H1 (cell line): Measurements from ENCODE around the gene TBX5. TPM values are rescaled to one million over a fixed set of nuclear protein-coding genes. Genes with fewer than 3 reads are reported as not detected.

ENCODE experiments used
- CTCF ChIA-PET: fragments of 300-600 bp; sonication (Branson Sonifier 250); formaldehyde crosslinking; loops from one replicate; lab custom pipeline; 2021; ENCODE audit not compliant: partially characterized antibody; lab: Charles Lee
- POLR2A ChIA-PET: fragments of 300-600 bp; sonication (Branson Sonifier 250); formaldehyde crosslinking; loops from one replicate; lab custom pipeline; 2021; ENCODE audit warnings: inconsistent platforms; ENCODE audit not compliant: partially characterized antibody; lab: Charles Lee
- DNase-seq, 2 experiments: peaks; one replicate each; pipeline versions ENCODE4 v3.0.0 to v3.0.0-alpha.2; 2010 to 2022; ENCODE audit warnings: low spot score in 2 of 2, low read depth in 1 of 2, mixed read lengths in 1 of 2
- FAIRE-seq: peaks from 2 replicates; lab custom pipeline; 2011; peaks lifted over from hg19 to GRCh38; lab: Jason Lieb, UNC
- H2AFZ ChIP-seq: 2 replicates; pipeline ENCODE4 v1.8.1; 2012; ENCODE audit warnings: low read length, inconsistent platforms
- H2AK5ac ChIP-seq: 2 replicates; pipeline ENCODE4 v1.6.1; 2013; ENCODE audit warnings: low read depth, low read length
- H2BK120ac ChIP-seq: replicated peaks from 2 replicates; pipeline ENCODE3; 2013; ENCODE audit warnings: low read depth, low read length, inconsistent platforms
- H2BK12ac ChIP-seq: 2 replicates; pipeline ENCODE4 v1.6.1; 2013; ENCODE audit warnings: low read depth, low read length
- H2BK15ac ChIP-seq: 2 replicates; pipeline ENCODE4 v1.6.1; 2013; ENCODE audit warnings: low read length
- H2BK20ac ChIP-seq: 2 replicates; pipeline ENCODE4 v1.6.1; 2013; ENCODE audit warnings: low read length
- H2BK5ac ChIP-seq: 2 replicates; pipeline ENCODE4 v1.6.1; 2013; ENCODE audit warnings: low read depth, low read length
- H3K14ac ChIP-seq: 2 replicates; pipeline ENCODE4 v1.6.1; 2013; ENCODE audit warnings: inconsistent platforms; ENCODE audit not compliant: insufficient read length
- H3K18ac ChIP-seq: 2 replicates; pipeline ENCODE4 v1.6.1; 2013; ENCODE audit warnings: low read length; ENCODE audit errors: extremely low read depth
- H3K23ac ChIP-seq: 2 replicates; pipeline ENCODE4 v1.6.1; 2013; ENCODE audit warnings: inconsistent platforms; ENCODE audit not compliant: insufficient read length
- H3K23me2 ChIP-seq: 2 replicates; pipeline ENCODE4 v1.6.1; 2013; ENCODE audit warnings: low read depth, low read length
- H3K27ac ChIP-seq: 2 replicates; pipeline ENCODE4 v1.6.1; 2011; ENCODE audit warnings: low read depth, low read length, inconsistent platforms
- H3K27me3 ChIP-seq, 4 experiments: replicated peaks in 1 of 4; 1 replicate in 1 of 4; 2 replicates in 3 of 4; pipeline versions ENCODE4 v1.6.1 to v1.8.1; 2011 to 2013; ENCODE audit warnings: low read length in 3 of 4, mild to moderate bottlenecking in 3 of 4, inconsistent platforms in 2 of 4, mixed read lengths in 2 of 4, moderate library complexity in 1 of 4; ENCODE audit not compliant: control insufficient read depth in 3 of 4, insufficient read depth in 3 of 4; ENCODE audit errors: extremely low read depth in 1 of 4
- H3K36me3 ChIP-seq, 4 experiments: 2 replicates each; pipeline versions ENCODE4 v1.6.1 to v1.8.1; 2011 to 2013; ENCODE audit warnings: mild to moderate bottlenecking in 4 of 4, low read length in 3 of 4, moderate library complexity in 2 of 4, control low read depth in 1 of 4, inconsistent platforms in 1 of 4; ENCODE audit not compliant: insufficient read depth in 4 of 4, control insufficient read depth in 2 of 4
- H3K4ac ChIP-seq: replicated peaks from 2 replicates; pipeline ENCODE3; 2013; ENCODE audit warnings: low read length, low read depth, mixed read lengths, inconsistent platforms; ENCODE audit not compliant: insufficient read length
- H3K4me1 ChIP-seq, 4 experiments: replicated peaks in 1 of 4; 1 replicate in 1 of 4; 2 replicates in 3 of 4; pipeline versions ENCODE4 v1.6.1 to v1.8.1; 2011 to 2013; ENCODE audit warnings: low read length in 3 of 4, inconsistent platforms in 2 of 4, mixed read lengths in 1 of 4; ENCODE audit not compliant: insufficient read depth in 4 of 4, control insufficient read depth in 3 of 4
- H3K4me2 ChIP-seq, 2 experiments: 2 replicates each; pipeline versions ENCODE4 v1.6.1 to v1.8.1; 2011 to 2013; ENCODE audit warnings: low read depth in 2 of 2, low read length in 2 of 2, control low read depth in 1 of 2, inconsistent platforms in 1 of 2, mild to moderate bottlenecking in 1 of 2; ENCODE audit not compliant: insufficient read depth in 1 of 2
- H3K4me3 ChIP-seq, 4 experiments: fragments of 200-600, 300-600 bp in 1 of 4; sonication (generic), shearing (Covaris generic), sonication (Bioruptor Twin) in 1 of 4; 2 replicates each; pipeline versions ENCODE4 v1.5.1 to v1.8.1; 2011 to 2016; ENCODE audit warnings: low read length in 4 of 4, low read depth in 3 of 4, control low read depth in 2 of 4, inconsistent platforms in 2 of 4, mild to moderate bottlenecking in 2 of 4, mixed read lengths in 1 of 4, moderate library complexity in 1 of 4; ENCODE audit not compliant: insufficient read depth in 2 of 4; ENCODE audit errors: extremely low read depth in 1 of 4
- H3K56ac ChIP-seq: replicated peaks from 2 replicates; pipeline ENCODE3; 2013; ENCODE audit warnings: low read depth, mild to moderate bottlenecking, mixed read lengths, low read length, inconsistent platforms; ENCODE audit not compliant: insufficient read length
- H3K79me1 ChIP-seq: 2 replicates; pipeline ENCODE4 v1.6.1; 2013; ENCODE audit warnings: low read depth, low read length, control low read depth
- H3K79me2 ChIP-seq, 2 experiments: 2 replicates each; pipeline versions ENCODE4 v1.6.1 to v1.8.1; 2012 to 2013; ENCODE audit warnings: low read length in 2 of 2, mild to moderate bottlenecking in 2 of 2, inconsistent platforms in 1 of 2; ENCODE audit not compliant: insufficient read depth in 2 of 2, control insufficient read depth in 1 of 2
- H3K9ac ChIP-seq, 4 experiments: replicated peaks in 1 of 4; 1 replicate in 1 of 4; 2 replicates in 3 of 4; pipeline versions ENCODE4 v1.6.1 to v1.8.1; 2011 to 2013; ENCODE audit warnings: low read depth in 3 of 4, low read length in 3 of 4, control low read depth in 2 of 4, mild to moderate bottlenecking in 2 of 4, moderate library complexity in 2 of 4, inconsistent platforms in 1 of 4; ENCODE audit errors: extremely low read depth in 1 of 4
- H3K9me3 ChIP-seq, 2 experiments: 2 replicates each; pipeline versions ENCODE4 v1.6.1 to v1.8.1; 2012 to 2013; ENCODE audit warnings: mild to moderate bottlenecking in 2 of 2, moderate library complexity in 2 of 2, control low read depth in 1 of 2, inconsistent platforms in 1 of 2, low read depth in 1 of 2, low read length in 1 of 2, mixed read lengths in 1 of 2; ENCODE audit not compliant: insufficient read depth in 2 of 2
- H4K20me1 ChIP-seq, 2 experiments: replicated peaks in 1 of 2; 2 replicates each; pipeline versions ENCODE3 to v1.8.1; 2011 to 2013; ENCODE audit warnings: inconsistent platforms in 2 of 2, low read length in 2 of 2, mild to moderate bottlenecking in 1 of 2; ENCODE audit not compliant: insufficient read depth in 2 of 2, control insufficient read depth in 1 of 2
- H4K5ac ChIP-seq: 2 replicates; pipeline ENCODE4 v1.6.1; 2013; ENCODE audit warnings: low read length, low read depth, mixed read lengths, inconsistent platforms; ENCODE audit not compliant: insufficient read length
- H4K8ac ChIP-seq: 2 replicates; pipeline ENCODE4 v1.8.0; 2013; ENCODE audit warnings: mild to moderate bottlenecking, moderate library complexity, low read length, inconsistent platforms; ENCODE audit not compliant: insufficient read depth; ENCODE audit errors: extremely low read depth
- H4K91ac ChIP-seq: replicated peaks from 2 replicates; pipeline ENCODE3; 2013; ENCODE audit warnings: low read length, mixed read lengths, inconsistent platforms; ENCODE audit not compliant: insufficient read length
- CHD1 ChIP-seq: IDR thresholded peaks from 2 replicates; pipeline ENCODE4 v1.6.1; 2012; ENCODE audit warnings: low read depth, low read length, improper control_type of control experiment
- CHD2 ChIP-seq: IDR thresholded peaks from 2 replicates; pipeline ENCODE4 v1.6.1; 2012; ENCODE audit warnings: low read length, improper control_type of control experiment
- TAF1 ChIP-seq: IDR thresholded peaks from 2 replicates; pipeline ENCODE4 v1.6.1; 2011; ENCODE audit warnings: mild to moderate bottlenecking, low read depth, low read length
- WGBS, 2 experiments: shearing (Covaris generic) in 1 of 2; methylation state at CpG; one replicate each; pipeline versions ENCODE4 v1.1.6 to v1.1.7; 2013 to 2015; ENCODE audit warnings: low lambda C conversion rate in 2 of 2, mixed read lengths in 2 of 2, inconsistent platforms in 1 of 2, low coverage in 1 of 2, missing lambda C conversion rate in 1 of 2; ENCODE audit not compliant: insufficient replicate concordance in 2 of 2, insufficient coverage in 1 of 2, insufficient read length in 1 of 2; ENCODE audit errors: extremely low coverage in 1 of 2, missing lambda C conversion rate in 1 of 2; 5-methylcytosine and 5-hydroxymethylcytosine counted together
- polyA plus RNA-seq, 7 experiments: library from polyadenylated mRNA; depleted of rRNA in 3 of 7; stranded (reverse) in 5 of 7; unstranded in 2 of 7; fragments of >200 nt in 5 of 7; fragments of 200-250 nt in 2 of 7; gene quantifications; 1 replicate in 5 of 7; 2 replicates in 1 of 7; 4 replicates in 1 of 7; pipeline versions ENCODE4 v1.2.1 to v1.2.3, GENCODE V29; 2011 to 2013; ENCODE audit warnings: missing spikeins in 2 of 7, mixed read lengths in 2 of 7
- total RNA-seq: library from RNA; stranded (reverse); fragmentation: NEBNext Ultra II Directional; extraction: Animal tissue kit (Norgen Biotek cat#: 25700); gene quantifications from 2 replicates; pipeline ENCODE4 v1.2.1, GENCODE V29; 2021

The TBX5 gene
- total and polyA plus RNA-seq, 2 of the 8 experiments (the other 6 are each of a cell fraction or from before 2014, with no cell fraction given): 0.05 TPM; not detected in 1

DNA sequence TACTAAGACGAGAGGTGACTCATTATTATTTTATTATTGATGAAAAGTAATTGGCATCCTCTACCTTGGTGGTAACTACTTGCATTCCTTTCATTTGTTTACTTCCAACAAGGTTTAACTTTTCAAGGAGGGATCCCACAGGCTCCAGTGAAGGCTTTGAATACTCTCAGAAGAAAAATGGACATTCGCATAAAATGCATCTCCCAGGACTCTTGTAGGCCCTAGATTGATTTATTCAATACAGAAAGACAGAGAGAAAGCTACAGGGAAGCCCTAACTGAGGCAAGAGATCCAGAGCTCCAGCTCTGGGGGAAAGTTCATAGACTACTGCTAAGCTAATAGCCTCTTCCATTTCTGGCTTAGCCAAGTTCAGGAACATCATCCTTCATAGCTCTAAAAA, 87.0 kb downstream of the TBX5 start:
- H2BK12ac ChIP-seq: no peak overlapping the region
- no peak overlapping the region for H2BK15ac ChIP-seq
- TF ChIP-seq CHD1: no peak
- TF ChIP-seq CHD2: no peak
- TF ChIP-seq TAF1: no peak
- no peak overlapping the region for H3K18ac ChIP-seq
- H3K4me1 ChIP-seq: no peaks in the 10 kb centered on the region
- H3K14ac ChIP-seq: no peak overlapping the region
- no peak overlapping the region for H3K4me3 ChIP-seq
- H4K20me1 ChIP-seq: no peaks in the 10 kb centered on the region
- H3K27ac ChIP-seq: no peak overlapping the region
- H3K36me3 ChIP-seq: no peaks in the 10 kb centered on the region
- no peak overlapping the region for H3K9ac ChIP-seq
- FAIRE-seq: no peak
- H3K79me1 ChIP-seq: no peaks in the 10 kb centered on the region
- H4K91ac ChIP-seq: no peak overlapping the region
- H2BK120ac ChIP-seq: no peak overlapping the region
- no peaks in the 10 kb centered on the region; a peak in 1 of 4 replicates for H3K79me2 ChIP-seq
- H3K4ac ChIP-seq: no peak overlapping the region
- H2BK5ac ChIP-seq: no peak overlapping the region
- WGBS, 2 experiments: 88% methylated on average over 2 of the region's 2 CpGs; no CpG with 5 or more reads in 1 of the 2 experiments
- ChIA-PET CTCF (no interaction called here), POLR2A (no interaction called here)
- H2AFZ ChIP-seq: no peak overlapping the region
- H4K5ac ChIP-seq: no peak overlapping the region
- H3K27me3 ChIP-seq: no peaks in the 10 kb centered on the region; a peak in 3 of 7 replicates
- peaks cover 2% of the 10 kb centered on the region for H3K23me2 ChIP-seq
- H4K8ac ChIP-seq: no peak overlapping the region
- H3K23ac ChIP-seq: no peak overlapping the region
- H3K4me2 ChIP-seq: no peak overlapping the region
- no peak overlapping the region for H2AK5ac ChIP-seq
- no peak overlapping the region for H3K56ac ChIP-seq
- H3K9me3 ChIP-seq: no peaks in the 10 kb centered on the region
- DNase-seq: no peak
- no peak overlapping the region for H2BK20ac ChIP-seq
